Activated CD8-positive, alpha-beta T cell treated with anti-CD3 and anti-CD28 coated beads for 36 hours (primary cell): Measurements from ENCODE around the gene TNFRSF19. TPM values are rescaled to one million over a fixed set of nuclear protein-coding genes. Genes with fewer than 3 reads are reported as not detected.

Experiments used
- ATAC-seq: fragments of 200-7000 bp; cut with Tn5 transposase; one replicate; pipeline ENCODE4 v1.10.0; 2021; ENCODE audit warnings: mild to moderate bottlenecking, moderate library complexity
- CTCF ChIA-PET: fragments of 350-600 bp; sonication (Branson Sonifier 250); formaldehyde crosslinking; loops from one replicate; lab custom pipeline; 2021; ENCODE audit warnings: antibody characterized with exemption; lab: Charles Lee
- POLR2A ChIA-PET: fragments of 350-600 bp; sonication (Branson Sonifier 250); formaldehyde crosslinking; loops from one replicate; lab custom pipeline; 2021; ENCODE audit warnings: antibody characterized with exemption; lab: Charles Lee
- DNase-seq: peaks from one replicate; pipeline ENCODE4 v3.0.0-alpha.2; 2020
- H3K27ac Mint-ChIP-seq: one replicate; pipeline ENCODE4 v1.8.0; 2021; ENCODE audit warnings: mild to moderate bottlenecking, mixed read lengths
- H3K27me3 Mint-ChIP-seq: one replicate; pipeline ENCODE4 v1.8.0; 2021; ENCODE audit warnings: mixed read lengths
- H3K36me3 Mint-ChIP-seq: one replicate; pipeline ENCODE4 v1.8.0; 2021; ENCODE audit warnings: low read depth, mixed read lengths
- H3K4me1 Mint-ChIP-seq: one replicate; pipeline ENCODE4 v1.8.0; 2021; ENCODE audit warnings: low read depth, mixed read lengths
- H3K4me3 Mint-ChIP-seq: one replicate; pipeline ENCODE4 v1.8.0; 2021; ENCODE audit warnings: mild to moderate bottlenecking, moderate library complexity, mixed read lengths
- H3K9me3 Mint-ChIP-seq: one replicate; pipeline ENCODE4 v1.8.0; 2021; ENCODE audit warnings: mixed read lengths
- CTCF ChIP-seq: fragments of 200-600 bp; IDR thresholded peaks from one replicate; pipeline ENCODE4 v1.8.0; 2022; ENCODE audit warnings: antibody characterized with exemption, mild to moderate bottlenecking
- intact Hi-C: fragments of 100-400 bp; cut with micrococcal nuclease; formaldehyde crosslinking; loops from one replicate; pipeline ENCODE4 v1.10.0; 2022
- total RNA-seq, 2 experiments: library from RNA; stranded (reverse); gene quantifications; one replicate each; pipeline ENCODE4 v1.2.3, GENCODE V29; 2021

Gene TNFRSF19
- total RNA-seq, 2 experiments from 2014 or later = not detected

- Mint-ChIP-seq H3K36me3 (no peaks in the 10 kb centered on the region), H3K27ac (no peak overlapping the region), H3K4me1 (peaks cover 4% of the 10 kb centered on the region), H3K27me3 (peaks cover 24% of the 10 kb centered on the region), H3K4me3 (no peak overlapping the region), H3K9me3 (no peaks in the 10 kb centered on the region)
- no peak for TF ChIP-seq CTCF
- CTCF ChIA-PET = no interaction called here
- intact Hi-C loops = no loop called here
- POLR2A ChIA-PET = no interaction called here
- ATAC-seq (no peak), DNase-seq (no peak)
These were observed 81.2 kb downstream of the TNFRSF19 start for GRCh38 chr13:23651439-23651838.

- ChIA-PET POLR2A (no interaction called here), CTCF (no interaction called here)
- Mint-ChIP-seq H3K4me3 (no peak overlapping the region), H3K36me3 (no peaks in the 10 kb centered on the region), H3K27ac (no peak overlapping the region), H3K4me1 (peaks cover 4% of the 10 kb centered on the region), H3K27me3 (peaks cover 24% of the 10 kb centered on the region), H3K9me3 (no peaks in the 10 kb centered on the region)
- peak; percentile 13 for DNase-seq
- intact Hi-C loops = no loop called here
- ATAC-seq = peak; percentile 42
- TF ChIP-seq CTCF = no peak
These were observed 81.7 kb downstream of the TNFRSF19 start for GRCh38 chr13:23651887-23652286.

- TF ChIP-seq CTCF = no peak
- peaks cover 4% of the 10 kb centered on the region for H3K4me1 Mint-ChIP-seq
- peaks cover 24% of the 10 kb centered on the region for H3K27me3 Mint-ChIP-seq
- DNase-seq (no peak), ATAC-seq (no peak)
- CTCF ChIA-PET = no interaction called here
- no peak overlapping the region for H3K4me3 Mint-ChIP-seq
- no peaks in the 10 kb centered on the region for H3K9me3 Mint-ChIP-seq
- no peak overlapping the region for H3K27ac Mint-ChIP-seq
- no peaks in the 10 kb centered on the region for H3K36me3 Mint-ChIP-seq
- POLR2A ChIA-PET = no interaction called here
- intact Hi-C loops = no loop called here
These were observed 82.9 kb downstream of the TNFRSF19 start for GRCh38 chr13:23652909-23653726.

- H3K9me3 Mint-ChIP-seq = no peaks in the 10 kb centered on the region
- H3K36me3 Mint-ChIP-seq = no peaks in the 10 kb centered on the region
- H3K4me1 Mint-ChIP-seq = peaks cover 4% of the 10 kb centered on the region
- no peak overlapping the region for H3K27ac Mint-ChIP-seq
- ChIA-PET CTCF (interaction anchor here (0.8 kb wide), 1 partner anchor 25 kb away, joined by 3 read pairs; no protein-coding TSS in a partner anchor), POLR2A (interaction anchor here (0.9 kb wide), 1 partner anchor 10 kb away, joined by 3 read pairs; no protein-coding TSS in a partner anchor)
- DNase-seq = no peak
- H3K27me3 Mint-ChIP-seq = peaks cover 16% of the 10 kb centered on the region
- intact Hi-C loops = no loop called here
- no peak for TF ChIP-seq CTCF
- H3K4me3 Mint-ChIP-seq = no peak overlapping the region
- no peak for ATAC-seq
These were observed 84.2 kb downstream of the TNFRSF19 start for GRCh38 chr13:23654111-23655110.
